NCI-H524 treated with DMSO at 0.1 percent for 48 hours (cell line): ENCODE data around the gene ABLIM2.

Experiments used
- DNase-seq: peaks from one replicate; lab custom pipeline; 2025; lab: John Stamatoyannopoulos, UW

ABLIM2 gene

DNA sequence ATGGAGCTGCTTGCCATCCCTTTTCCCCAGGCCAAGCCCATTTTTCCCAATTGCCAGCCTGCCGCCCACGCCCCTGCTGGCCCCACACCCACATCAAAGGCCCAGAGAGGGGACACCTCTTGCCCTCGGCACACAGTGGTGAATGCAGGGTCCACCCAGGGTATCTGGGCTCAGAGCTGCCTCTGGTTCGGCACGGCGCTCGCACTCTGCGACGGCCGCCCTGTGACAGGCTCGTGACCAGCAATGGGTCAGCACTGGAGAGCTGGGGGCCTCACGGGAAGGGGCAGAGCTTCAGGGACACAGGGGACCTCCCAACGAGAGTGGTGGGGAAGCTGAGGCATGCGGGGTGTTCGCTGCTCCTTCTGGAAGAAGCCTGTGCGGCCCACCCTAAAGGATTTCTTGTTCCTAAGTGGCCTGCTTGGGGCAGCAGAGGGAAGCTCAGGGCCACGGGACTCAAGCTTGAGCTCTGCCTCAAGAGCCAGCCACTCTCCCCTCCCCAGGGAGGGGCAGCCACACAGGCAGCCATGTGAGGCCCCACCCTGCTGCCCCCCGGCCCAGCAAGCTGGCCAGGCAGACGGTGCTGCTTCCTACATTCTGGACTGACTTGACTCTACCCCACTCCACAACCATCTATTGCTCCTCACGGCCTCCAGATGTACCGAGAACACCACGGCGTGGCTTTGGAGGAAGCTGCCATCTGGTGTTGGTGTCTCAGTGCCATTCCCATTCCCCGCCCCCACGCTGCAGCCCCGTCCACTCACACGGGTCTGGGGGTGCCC, 73.7 kb downstream of the ABLIM2 start:
- DNase-seq, result peak; percentile 57

GRCh38 chr4:8084031-8084660, 74.5 kb downstream of the ABLIM2 start:
- no peak for DNase-seq

- DNase-seq, result no peak
Observed at GRCh38 chr4:8083086-8083825, 75.4 kb downstream of the ABLIM2 start.

GRCh38 chr4:8082517-8083055, 76.0 kb downstream of the ABLIM2 start:
- DNase-seq, result no peak

GRCh38 chr4:8081621-8082516, 76.7 kb downstream of the ABLIM2 start:
- no peak for DNase-seq

- DNase-seq, result no peak
Observed at GRCh38 chr4:8081171-8081570, 77.4 kb downstream of the ABLIM2 start.

- no peak for DNase-seq
Observed at GRCh38 chr4:8080754-8081065, 77.9 kb downstream of the ABLIM2 start.

GRCh38 chr4:8079916-8080753, 78.5 kb downstream of the ABLIM2 start:
- DNase-seq, result no peak

DNA sequence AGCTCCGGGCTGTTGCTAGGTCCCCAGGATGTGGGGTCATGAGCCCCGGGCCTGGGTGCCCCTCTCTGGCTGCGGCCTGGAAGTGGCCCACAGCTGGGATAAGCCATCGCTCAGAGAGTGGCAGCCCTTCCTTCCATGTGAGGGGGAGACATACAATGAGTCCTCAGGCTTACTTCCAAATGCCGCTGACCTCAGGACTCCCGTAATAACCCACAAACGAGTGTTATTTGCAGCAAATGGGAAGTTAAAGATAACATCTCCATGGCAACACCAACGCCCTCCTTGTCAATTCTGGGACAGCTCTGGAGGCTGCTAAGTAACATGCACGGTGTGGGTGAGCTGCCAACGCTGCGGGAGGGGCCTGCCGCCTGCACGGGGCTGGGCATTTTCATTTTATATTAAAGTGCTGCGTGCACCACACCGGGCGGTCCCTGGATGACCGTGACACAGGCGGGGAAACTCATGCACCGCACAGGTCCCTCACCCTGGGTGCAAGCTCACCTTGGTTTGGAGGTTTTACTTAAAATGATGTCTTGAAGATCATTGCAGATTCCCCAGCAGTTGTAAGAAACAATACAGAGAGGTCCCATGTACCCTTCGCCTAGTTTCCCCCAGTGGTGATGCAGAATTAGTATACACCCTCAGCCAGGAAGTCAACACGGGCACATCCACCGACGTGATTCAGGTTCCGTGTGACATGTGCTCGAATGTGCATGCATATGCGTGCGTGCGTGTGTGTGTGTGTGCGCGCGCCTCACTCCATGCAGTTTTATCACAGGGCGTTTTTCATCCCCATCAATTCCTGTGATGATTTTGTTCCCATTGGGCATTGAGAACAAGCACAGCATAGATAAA, 79.4 kb downstream of the ABLIM2 start:
- DNase-seq, result no peak

GRCh38 chr4:8078610-8079015, 80.0 kb downstream of the ABLIM2 start:
- no peak for DNase-seq

- no peak for DNase-seq
Observed at GRCh38 chr4:8078109-8078494, 80.5 kb downstream of the ABLIM2 start.

- no peak for DNase-seq
Observed at GRCh38 chr4:8077181-8078108, 81.2 kb downstream of the ABLIM2 start.

DNA sequence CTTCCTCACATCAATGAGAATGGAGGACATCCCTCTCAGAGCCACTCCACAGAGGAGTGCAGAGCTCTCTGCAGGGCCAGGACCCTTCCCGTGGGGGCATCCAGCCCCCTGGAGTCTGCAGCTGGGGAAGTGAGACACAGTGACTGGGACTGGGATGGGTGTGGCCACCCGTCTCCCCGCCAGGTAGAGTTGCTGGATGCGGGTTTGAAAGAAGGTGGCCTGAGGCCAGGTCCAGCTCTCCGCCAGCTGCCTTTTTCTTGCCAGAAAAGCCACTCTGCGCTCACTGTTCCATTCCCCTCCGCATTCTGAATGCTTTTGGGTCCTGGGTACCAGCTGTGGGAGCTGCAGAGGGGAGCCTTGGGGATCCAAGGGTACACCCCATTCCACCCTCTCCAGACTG, 82.6 kb downstream of the ABLIM2 start:
- no peak for DNase-seq

DNA sequence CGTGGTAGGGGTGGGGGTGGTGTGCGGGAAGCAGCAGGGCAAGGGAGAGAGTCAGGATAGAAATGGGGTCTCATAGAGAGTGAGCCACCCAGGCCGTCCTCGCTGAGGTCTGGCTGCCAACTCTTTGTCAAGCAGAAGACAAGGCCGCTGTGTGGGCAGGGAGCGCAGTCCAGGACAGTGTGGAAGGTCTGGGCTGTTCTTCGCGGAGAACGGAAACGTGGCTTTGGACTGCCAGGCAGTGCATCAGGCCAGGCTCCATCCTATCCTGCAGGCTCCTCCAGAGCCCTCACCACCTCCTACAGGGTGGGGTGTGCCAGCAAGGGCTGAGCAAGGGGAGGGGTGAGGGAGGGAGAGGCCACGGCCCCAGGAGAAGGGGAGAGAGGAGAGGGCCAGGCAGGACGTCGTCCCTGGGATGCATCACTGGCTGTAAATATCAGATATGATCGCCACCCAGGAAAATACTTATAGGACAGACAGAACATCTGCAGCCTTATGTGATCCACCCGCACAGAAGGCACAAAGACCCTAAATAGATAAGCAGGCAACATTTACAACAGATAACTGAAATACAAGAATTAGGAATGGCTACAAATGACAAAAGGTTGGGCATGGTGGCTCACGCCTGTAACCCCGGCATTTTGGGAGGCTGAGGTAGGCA, 85.3 kb downstream of the ABLIM2 start:
- no peak for DNase-seq

DNA sequence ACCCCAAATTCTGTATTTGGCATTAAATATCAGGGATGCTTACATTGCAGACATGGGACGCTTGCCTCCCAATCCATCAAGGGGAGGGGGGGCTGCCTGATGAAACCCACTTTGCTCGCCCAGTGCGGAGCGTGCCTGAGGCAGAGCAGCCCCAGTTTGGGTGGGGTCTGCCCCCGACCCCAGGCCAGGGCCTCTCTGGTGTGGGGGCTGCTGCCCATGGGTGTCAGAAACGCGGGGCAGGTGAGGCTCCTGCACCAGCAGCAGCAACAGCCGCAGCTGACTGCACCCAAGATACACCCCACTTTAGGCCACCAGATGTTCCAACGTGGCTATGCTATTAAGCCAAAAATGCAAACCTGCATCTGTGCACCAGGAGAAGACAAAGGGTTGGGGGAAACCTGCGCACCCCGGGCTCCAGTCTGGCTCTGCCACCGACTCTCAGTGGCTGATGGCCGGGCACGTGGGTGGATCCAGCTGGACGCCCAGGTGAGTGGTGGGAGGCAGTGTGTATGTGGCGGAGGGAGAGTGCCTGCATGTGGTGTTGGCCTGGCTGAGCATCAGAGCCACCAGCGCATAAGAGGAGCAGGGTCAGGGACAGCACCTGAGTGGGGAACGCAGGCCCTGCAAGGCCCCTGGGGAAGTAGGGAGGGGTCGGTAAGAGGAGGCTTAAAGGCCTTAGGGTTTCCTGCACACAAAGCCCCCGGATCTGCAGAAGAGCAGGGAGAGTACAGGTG, 86.2 kb downstream of the ABLIM2 start:
- DNase-seq, result no peak

- no peak for DNase-seq
Observed at GRCh38 chr4:8071766-8072165, 86.8 kb downstream of the ABLIM2 start.
